Activated CD4-positive, alpha-beta T cell treated with anti-CD3 and anti-CD28 coated beads, Interleukin-2, Interleukin-6, amounts not matched to agents 100 ng/mL and 50 ng/mL, durations not matched to agents 16 hours and 8 hours (primary cell): ENCODE measurements around the gene TMEM87B.

ENCODE experiments used
- DNase-seq: peaks from one replicate; pipeline ENCODE4 v3.0.0-alpha.2; 2020

The TMEM87B gene, protein sequence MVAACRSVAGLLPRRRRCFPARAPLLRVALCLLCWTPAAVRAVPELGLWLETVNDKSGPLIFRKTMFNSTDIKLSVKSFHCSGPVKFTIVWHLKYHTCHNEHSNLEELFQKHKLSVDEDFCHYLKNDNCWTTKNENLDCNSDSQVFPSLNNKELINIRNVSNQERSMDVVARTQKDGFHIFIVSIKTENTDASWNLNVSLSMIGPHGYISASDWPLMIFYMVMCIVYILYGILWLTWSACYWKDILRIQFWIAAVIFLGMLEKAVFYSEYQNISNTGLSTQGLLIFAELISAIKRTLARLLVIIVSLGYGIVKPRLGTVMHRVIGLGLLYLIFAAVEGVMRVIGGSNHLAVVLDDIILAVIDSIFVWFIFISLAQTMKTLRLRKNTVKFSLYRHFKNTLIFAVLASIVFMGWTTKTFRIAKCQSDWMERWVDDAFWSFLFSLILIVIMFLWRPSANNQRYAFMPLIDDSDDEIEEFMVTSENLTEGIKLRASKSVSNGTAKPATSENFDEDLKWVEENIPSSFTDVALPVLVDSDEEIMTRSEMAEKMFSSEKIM

GRCh38 chr2:112054847-112055729 is at the start of gene TMEM87B:
TMEM87B (plus strand) TSS chr2:112055269; CDS start chr2:112055592, 323 bp downstream.
- peak; percentile 99 for DNase-seq

DNA sequence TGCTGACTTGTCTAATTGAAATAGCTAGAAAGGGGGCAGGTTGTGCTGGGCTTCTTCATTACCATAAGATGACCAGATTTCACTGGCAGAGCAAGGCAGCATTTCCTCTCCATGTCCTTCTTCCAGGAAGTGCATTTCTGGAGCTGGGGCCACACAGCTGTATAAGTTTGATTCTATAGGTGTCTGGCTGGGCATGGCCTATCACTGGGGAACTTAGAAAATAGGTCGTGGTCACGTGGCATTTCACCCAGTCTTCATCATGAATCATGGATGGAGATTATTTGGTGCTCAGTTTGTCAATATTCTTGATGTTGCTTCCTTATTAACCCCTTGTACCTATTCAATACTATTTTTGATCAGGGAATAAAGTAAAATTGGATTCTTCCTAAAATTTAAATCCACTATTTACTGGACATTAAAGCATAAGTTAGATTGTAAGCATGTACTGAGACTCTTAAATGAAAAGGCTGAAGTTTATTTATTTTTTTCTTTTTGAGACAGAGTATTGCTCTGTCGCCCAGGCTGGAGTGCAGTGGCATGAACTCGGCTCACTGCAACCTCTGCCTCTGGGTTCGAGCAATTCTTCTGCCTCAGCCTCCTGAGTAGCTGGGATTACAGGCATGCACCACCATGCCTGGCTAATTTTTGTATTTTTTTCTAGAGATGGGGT is 49.5 kb upstream of the TMEM87B start:
- DNase-seq: no peak

DNA sequence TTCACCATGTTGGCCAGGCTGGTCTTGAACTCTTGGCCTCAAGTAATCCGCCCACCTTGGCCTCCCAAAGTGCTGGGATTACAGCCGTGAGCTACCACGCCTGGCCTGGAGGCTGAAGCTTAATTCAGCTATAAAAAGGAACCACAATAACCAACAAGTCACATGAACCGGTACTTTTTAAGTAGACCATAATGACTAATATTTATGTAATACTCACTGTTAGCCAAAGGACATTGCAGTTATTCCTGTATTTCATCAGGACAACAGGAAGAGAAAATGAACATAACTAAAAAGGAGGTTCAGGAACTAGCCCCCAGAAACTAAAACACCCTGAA is 49.0 kb upstream of the TMEM87B start:
- no peak for DNase-seq

- DNase-seq: no peak
These were observed 47.6 kb upstream of the TMEM87B start for GRCh38 chr2:112007493-112007892.

DNA sequence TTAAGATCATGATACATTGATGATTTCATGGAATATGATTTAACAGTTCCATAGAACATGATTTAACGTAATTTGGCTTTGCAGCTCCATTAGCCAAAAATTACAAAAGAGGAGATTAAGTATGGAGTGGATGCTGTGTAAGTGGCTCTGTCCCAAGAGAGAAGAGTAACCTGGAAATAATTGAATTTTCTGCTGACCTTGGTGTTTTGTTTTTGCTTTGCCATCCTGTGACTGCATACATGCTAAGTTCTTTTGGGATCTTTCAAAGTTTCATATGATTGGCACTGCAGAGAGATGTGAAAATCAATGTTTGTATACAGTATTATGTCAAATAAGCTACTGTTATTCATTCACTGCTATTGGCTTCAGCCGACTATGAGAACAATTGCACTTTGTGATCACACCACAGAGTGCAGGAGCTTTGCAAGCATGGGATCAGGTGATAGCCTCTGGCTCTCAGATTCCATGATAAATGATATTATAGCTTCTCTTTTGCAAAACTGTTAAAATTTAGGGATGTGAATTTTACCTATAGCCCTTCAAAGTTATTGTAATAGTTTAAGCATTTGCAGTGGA is 46.1 kb upstream of the TMEM87B start:
- DNase-seq: no peak

DNA sequence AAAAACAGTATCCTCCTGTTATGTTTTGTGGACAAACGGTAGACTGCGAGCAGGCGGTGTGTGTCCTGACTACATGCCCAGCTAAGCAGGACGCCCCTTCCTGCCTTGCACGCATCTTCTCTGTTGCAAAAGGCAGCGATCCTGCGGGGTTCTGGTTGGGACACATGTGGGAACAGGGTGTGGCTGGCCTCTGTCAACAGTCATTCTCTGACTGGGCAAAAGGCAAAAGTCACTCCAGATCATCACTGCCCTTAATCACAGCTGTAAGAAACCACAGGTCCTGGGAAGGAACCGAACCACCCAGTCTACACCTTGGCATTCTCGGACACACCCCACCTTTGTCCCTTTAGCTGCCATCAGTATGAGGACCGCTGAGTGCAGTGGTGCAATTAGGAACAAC is 44.3 kb upstream of the TMEM87B start:
- DNase-seq: no peak

DNA sequence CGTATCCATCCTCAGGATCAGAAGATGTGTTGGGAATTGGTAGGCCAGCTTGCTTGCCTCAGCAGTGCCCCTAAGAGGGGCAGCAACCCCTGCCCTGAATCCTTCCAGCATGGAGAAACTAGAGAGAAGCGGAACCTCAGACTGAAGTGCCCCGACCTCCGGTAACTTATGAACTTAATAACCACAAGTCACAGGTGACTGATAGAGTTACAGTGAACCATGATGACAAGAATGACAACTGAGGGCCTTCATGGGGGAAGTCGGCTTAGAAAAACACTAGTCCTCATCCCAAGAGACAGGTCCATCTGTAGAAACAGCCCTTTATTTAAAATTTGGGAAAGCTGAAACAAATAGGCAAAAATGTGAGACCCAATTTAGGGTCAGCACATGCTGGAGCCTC is 42.5 kb upstream of the TMEM87B start:
- no peak for DNase-seq

- no peak for DNase-seq
These were observed 36.2 kb upstream of the TMEM87B start for GRCh38 chr2:112018846-112019245.

DNA sequence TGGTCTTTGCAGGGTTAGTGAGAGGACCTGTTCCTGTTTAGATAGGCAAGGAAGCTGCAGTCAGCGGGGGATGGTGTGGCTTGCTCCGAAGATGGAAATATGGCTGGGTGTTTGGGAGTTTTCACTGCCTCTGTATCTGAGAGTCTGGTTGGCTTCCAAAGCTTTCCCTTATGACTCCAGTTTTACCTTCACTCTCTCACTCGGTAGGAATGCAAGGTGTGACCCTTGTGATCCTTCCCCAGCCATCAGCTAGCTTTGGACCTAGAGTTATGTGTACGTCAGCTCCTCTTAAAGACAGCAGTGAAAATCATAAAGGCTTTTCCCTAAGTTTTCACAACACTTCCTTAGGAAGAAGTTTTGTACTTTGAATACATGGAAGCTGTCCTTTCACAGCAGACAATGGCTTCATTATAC is 35.5 kb upstream of the TMEM87B start:
- no peak for DNase-seq

DNA sequence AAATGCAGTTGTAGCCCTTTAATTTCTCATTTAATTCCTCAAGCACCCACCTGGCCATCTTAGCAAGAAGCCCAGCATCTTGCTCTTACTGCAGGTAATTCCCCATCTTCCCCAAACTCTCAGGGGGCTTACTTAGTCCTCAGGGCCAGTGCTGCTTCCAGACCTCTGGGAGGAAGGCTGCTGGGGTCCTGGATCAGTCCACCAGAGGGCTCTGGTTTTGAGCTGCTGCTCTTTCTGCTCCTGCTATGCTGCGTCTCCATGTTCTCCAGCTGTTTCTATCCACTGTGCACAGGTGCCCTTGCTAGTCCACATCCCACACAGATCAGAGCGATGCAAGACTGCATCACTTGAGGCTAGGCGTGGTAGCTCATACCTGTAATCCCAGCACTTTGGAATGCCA is 34.5 kb upstream of the TMEM87B start:
- no peak for DNase-seq

DNA sequence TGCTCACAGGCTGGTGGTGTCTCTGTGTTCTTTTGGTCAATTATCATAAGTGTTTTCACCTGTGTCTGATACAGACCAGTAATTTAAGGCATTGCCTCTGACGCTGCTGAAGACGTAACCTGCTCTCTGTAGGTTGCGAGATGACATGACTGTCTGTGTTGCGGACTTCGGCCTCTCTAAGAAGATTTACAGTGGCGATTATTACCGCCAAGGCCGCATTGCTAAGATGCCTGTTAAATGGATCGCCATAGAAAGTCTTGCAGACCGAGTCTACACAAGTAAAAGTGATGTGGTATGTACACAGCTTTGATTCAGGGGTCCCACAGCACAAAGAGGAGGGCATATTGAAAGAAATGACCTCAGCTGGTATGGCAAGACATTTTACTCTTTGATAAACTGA is 33.8 kb upstream of the TMEM87B start:
- DNase-seq: no peak

DNA sequence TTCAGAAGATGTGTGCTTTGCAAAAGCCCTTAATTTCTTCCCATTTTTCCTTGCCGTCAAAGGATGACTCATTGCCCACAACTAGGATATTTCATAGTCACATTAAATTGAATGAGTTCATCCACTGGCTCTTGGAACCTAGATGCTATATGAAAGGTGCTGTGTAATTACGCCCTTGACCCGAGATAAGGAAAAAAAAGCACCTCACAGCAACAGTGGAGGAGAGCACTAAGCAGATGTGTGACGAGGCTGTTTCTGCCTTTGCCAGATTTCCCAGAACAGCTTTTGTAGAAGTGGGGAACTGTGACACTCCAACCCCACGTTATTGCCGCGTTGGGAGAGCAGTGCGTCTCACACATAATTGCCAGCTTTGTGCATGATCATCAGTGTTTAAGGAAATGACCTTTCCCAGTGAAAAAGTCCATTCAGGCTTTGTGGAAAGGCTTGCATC is 33.3 kb upstream of the TMEM87B start:
- no peak for DNase-seq

DNA sequence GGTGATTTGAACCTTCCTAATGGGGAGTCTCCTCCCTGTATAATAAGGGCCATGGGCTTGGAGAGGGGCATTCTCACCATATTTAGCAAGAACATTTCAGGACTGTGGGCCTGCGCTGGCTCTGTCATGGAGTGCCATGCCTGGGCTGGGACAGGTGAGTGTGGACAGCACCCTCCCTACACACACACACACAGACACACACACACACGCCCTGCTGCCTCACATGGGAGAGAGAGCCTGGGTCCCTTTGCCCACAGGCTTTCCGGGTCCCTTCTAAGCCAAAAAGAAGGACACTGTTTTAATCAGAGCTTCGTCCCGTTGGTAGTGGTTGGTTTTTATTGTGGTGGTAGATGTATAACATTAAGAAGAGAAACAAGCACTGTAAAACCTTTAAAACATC is 31.4 kb upstream of the TMEM87B start:
- DNase-seq: no peak

- DNase-seq: no peak
These were observed 30.8 kb upstream of the TMEM87B start for GRCh38 chr2:112024231-112024630.

DNA sequence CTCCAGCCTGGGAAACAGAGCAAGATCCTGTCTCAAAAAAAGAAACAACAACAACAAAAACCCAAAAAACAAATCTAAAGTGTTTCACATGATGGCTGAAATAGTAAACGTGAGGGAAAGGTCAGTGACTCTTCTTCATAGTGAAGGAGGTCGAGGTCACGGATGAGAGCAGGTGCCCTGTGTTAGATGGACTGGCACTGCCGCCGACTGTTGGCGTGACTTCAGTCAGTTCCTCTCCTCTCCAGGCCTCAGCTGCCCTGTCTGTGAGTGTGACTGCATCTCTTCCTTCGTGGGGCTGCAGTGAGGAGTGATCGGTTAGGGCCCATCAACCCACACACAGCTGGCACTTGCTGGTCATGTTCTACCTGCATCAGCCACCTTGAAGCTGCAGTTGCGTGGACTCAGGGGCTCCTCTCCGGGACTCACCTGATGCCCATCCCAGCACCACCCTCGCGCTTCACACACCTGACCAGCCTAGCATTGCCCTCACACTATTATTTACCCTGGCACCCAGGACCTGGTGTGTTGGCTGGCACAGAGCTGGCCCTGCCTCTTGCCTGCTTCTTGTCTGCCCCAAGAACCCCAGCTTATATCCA is 30.1 kb upstream of the TMEM87B start:
- no peak for DNase-seq

- no peak for DNase-seq
These were observed 28.6 kb upstream of the TMEM87B start for GRCh38 chr2:112026509-112026908.

- no peak for DNase-seq
These were observed 27.3 kb upstream of the TMEM87B start for GRCh38 chr2:112027767-112028166.

DNA sequence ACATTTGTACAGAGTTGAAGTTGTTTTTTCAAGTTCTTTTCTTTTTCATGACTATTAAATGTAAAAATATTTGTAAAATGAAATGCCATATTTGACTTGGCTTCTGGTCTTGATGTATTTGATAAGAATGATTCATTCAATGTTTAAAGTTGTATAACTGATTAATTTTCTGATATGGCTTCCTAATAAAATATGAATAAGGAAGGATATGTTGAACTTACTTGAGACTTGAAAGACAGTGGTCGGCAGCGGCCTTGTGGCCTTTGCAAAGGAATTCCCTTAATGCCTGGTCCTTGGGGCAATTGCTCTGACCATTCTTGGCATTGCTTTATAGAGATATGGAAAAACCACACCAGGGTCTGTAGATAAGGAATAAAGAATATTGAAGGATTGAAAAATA is 25.9 kb upstream of the TMEM87B start:
- no peak for DNase-seq

GRCh38 chr2:112031473-112032223 is 23.4 kb upstream of the TMEM87B start:
- DNase-seq: no peak

DNA sequence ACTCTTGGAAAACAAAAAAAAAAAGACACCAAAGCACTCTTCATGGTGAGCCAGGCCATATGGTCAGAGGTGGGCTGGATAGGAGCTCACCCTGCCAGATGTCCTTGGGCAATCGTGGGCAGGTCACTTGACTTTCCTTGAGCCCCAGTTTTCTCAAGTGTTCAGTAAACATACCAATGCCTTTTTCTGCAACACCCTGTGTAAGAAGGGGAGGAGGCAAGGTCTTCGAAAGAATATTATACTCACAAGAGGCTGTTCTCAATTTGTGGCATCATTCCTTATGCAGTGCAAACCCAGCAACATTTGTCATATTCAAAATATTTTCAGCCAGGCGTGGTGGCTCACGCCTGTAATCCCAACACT is 22.9 kb upstream of the TMEM87B start:
- no peak for DNase-seq

GRCh38 chr2:112032689-112033465 is 22.2 kb upstream of the TMEM87B start:
- DNase-seq: no peak
